ENCODE measurements around the gene IPO11.

DNA sequence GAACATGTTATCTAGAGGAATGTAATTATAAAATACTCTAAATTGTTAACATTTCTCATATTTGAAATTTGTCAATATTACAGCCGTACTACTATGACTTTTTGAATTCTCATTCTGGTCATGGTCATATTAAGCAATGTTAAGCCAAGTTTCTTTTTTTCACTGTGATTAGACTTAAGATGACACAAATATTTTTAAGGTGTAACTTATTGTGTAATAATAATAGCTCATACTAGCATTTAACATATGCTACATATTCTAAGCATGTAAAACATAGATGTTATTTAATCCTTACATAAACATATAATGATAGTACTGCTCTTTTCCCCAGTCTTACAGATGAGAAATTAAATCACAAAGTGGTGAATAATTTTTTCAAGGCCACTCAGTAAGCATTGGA is 130.2 kb downstream of the IPO11 start:
- TF ChIP-seq, protein P1, sequence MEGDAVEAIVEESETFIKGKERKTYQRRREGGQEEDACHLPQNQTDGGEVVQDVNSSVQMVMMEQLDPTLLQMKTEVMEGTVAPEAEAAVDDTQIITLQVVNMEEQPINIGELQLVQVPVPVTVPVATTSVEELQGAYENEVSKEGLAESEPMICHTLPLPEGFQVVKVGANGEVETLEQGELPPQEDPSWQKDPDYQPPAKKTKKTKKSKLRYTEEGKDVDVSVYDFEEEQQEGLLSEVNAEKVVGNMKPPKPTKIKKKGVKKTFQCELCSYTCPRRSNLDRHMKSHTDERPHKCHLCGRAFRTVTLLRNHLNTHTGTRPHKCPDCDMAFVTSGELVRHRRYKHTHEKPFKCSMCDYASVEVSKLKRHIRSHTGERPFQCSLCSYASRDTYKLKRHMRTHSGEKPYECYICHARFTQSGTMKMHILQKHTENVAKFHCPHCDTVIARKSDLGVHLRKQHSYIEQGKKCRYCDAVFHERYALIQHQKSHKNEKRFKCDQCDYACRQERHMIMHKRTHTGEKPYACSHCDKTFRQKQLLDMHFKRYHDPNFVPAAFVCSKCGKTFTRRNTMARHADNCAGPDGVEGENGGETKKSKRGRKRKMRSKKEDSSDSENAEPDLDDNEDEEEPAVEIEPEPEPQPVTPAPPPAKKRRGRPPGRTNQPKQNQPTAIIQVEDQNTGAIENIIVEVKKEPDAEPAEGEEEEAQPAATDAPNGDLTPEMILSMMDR (conservative IDR thresholded peaks at IDR 0.05 in 1 of 2, IDR thresholded peaks at IDR 0.05 in 1 of 2; ENCODE audit: extremely low read depth in 1 of 2, insufficient read depth in 1 of 2, low read depth in 1 of 2, low read length in 2 of 2) = no peak
- TF ChIP-seq EZH2 (IDR thresholded peaks at IDR 0.05; ENCODE audit: borderline replicate concordance, low read length) = no peak
